Jurkat, Clone E6-1 (cell line): Measurements from ENCODE around the gene SHROOM2.

Experiments used
- DNase-seq: peaks from one replicate; pipeline ENCODE4 v3.0.0-alpha.2; 2011; ENCODE audit warnings: low read depth, low spot score
- H3K4me3 ChIP-seq: 2 replicates; pipeline ENCODE4 v1.5.1; 2011; ENCODE audit warnings: mild to moderate bottlenecking, low read length, control low read depth, moderate library complexity

SHROOM2 gene

GRCh38 chrX:9859711-9860555 lies 73.7 kb downstream of the SHROOM2 start:
- H3K4me3 ChIP-seq: no peak overlapping the region
- no peak for DNase-seq

- DNase-seq: no peak
- no peak overlapping the region for H3K4me3 ChIP-seq
Measured at GRCh38 chrX:9860826-9861225, 74.6 kb downstream of the SHROOM2 start.

GRCh38 chrX:9861711-9862110 lies 75.5 kb downstream of the SHROOM2 start:
- no peak overlapping the region for H3K4me3 ChIP-seq
- DNase-seq: no peak

GRCh38 chrX:9862525-9862924 lies 76.3 kb downstream of the SHROOM2 start:
- no peak for DNase-seq
- H3K4me3 ChIP-seq: no peak overlapping the region

GRCh38 chrX:9862953-9863352 lies 76.7 kb downstream of the SHROOM2 start:
- H3K4me3 ChIP-seq: no peak overlapping the region
- DNase-seq: no peak

- H3K4me3 ChIP-seq: no peak overlapping the region
- no peak for DNase-seq
Measured at GRCh38 chrX:9864011-9864410, 77.8 kb downstream of the SHROOM2 start.

GRCh38 chrX:9865804-9866472 lies 79.7 kb downstream of the SHROOM2 start:
- no peak for DNase-seq

GRCh38 chrX:9866633-9867032 lies 80.4 kb downstream of the SHROOM2 start:
- H3K4me3 ChIP-seq: no peak overlapping the region
- no peak for DNase-seq

More at GRCh38 chrX:9865804-9866472, 79.7 kb downstream of the SHROOM2 start:
- H3K4me3 ChIP-seq: no peak overlapping the region

- H3K4me3 ChIP-seq: no peak overlapping the region
- no peak for DNase-seq
Measured at GRCh38 chrX:9867226-9867625, 81.0 kb downstream of the SHROOM2 start.

- no peak overlapping the region for H3K4me3 ChIP-seq
- no peak for DNase-seq
Measured at GRCh38 chrX:9867753-9868152, 81.5 kb downstream of the SHROOM2 start.

- DNase-seq: no peak
- no peak overlapping the region for H3K4me3 ChIP-seq
Measured at GRCh38 chrX:9871701-9872268, 85.6 kb downstream of the SHROOM2 start.

GRCh38 chrX:9873360-9873759 lies 87.1 kb downstream of the SHROOM2 start:
- no peak for DNase-seq

GRCh38 chrX:9873952-9874351 lies 87.7 kb downstream of the SHROOM2 start:
- DNase-seq: peak; percentile 30
- no peak overlapping the region for H3K4me3 ChIP-seq

More at GRCh38 chrX:9873360-9873759, 87.1 kb downstream of the SHROOM2 start:
- H3K4me3 ChIP-seq: no peak overlapping the region

- DNase-seq: no peak
- no peak overlapping the region for H3K4me3 ChIP-seq
Measured at GRCh38 chrX:9874483-9874882, 88.3 kb downstream of the SHROOM2 start.

GRCh38 chrX:9875801-9876200 lies 89.6 kb downstream of the SHROOM2 start:
- no peak for DNase-seq

GRCh38 chrX:9876201-9876600 lies 90.0 kb downstream of the SHROOM2 start:
- peak; percentile 36 for DNase-seq
- no peak overlapping the region for H3K4me3 ChIP-seq

More at GRCh38 chrX:9875801-9876200, 89.6 kb downstream of the SHROOM2 start:
- H3K4me3 ChIP-seq: no peak overlapping the region

- no peak overlapping the region for H3K4me3 ChIP-seq
- no peak for DNase-seq
Measured at GRCh38 chrX:9878146-9878820, 92.1 kb downstream of the SHROOM2 start.

GRCh38 chrX:9880237-9880636 lies 94.0 kb downstream of the SHROOM2 start:
- H3K4me3 ChIP-seq: no peak overlapping the region
- no peak for DNase-seq

- H3K4me3 ChIP-seq: no peak overlapping the region
Measured at GRCh38 chrX:9880870-9881269, 94.6 kb downstream of the SHROOM2 start.

More at GRCh38 chrX:9880870-9881269, 94.6 kb downstream of the SHROOM2 start:
- no peak for DNase-seq
